Neural progenitor cell (in vitro differentiated cells): ENCODE results near the gene ANKS4B. TPM values are rescaled to one million over a fixed set of nuclear protein-coding genes. Genes with fewer than 3 reads are reported as not detected.

Experiments used
- DNase-seq: peaks from one replicate; pipeline ENCODE4 v3.0.0-alpha.2; 2016; ENCODE audit warnings: low spot score
- H2AFZ ChIP-seq: fragments of 200-600 bp; sonication (generic); replicated peaks from 2 replicates; pipeline ENCODE4 v1.6.1; 2016; ENCODE audit warnings: antibody characterized with exemption
- H3F3A ChIP-seq: fragments of 200-600 bp; sonication (generic); 2 replicates; pipeline ENCODE4 v1.6.1; 2016; ENCODE audit warnings: antibody characterized with exemption, low read depth
- H3K27ac ChIP-seq: fragments of 200-600 bp; sonication (generic); 2 replicates; pipeline ENCODE4 v1.5.1; 2016; ENCODE audit warnings: mild to moderate bottlenecking
- H3K27me3 ChIP-seq: fragments of 200-600 bp; sonication (generic); 2 replicates; pipeline ENCODE4 v1.6.1; 2016; ENCODE audit warnings: mild to moderate bottlenecking, moderate library complexity
- H3K36me3 ChIP-seq: fragments of 200-600 bp; sonication (generic); 2 replicates; pipeline ENCODE4 v1.5.1; 2016
- H3K4me1 ChIP-seq: fragments of 200-600 bp; sonication (generic); 2 replicates; pipeline ENCODE4 v1.6.1; 2016; ENCODE audit warnings: mixed run types
- H3K4me2 ChIP-seq: fragments of 200-600 bp; sonication (generic); 2 replicates; pipeline ENCODE4 v1.6.1; 2016
- H3K4me3 ChIP-seq: fragments of 200-600 bp; sonication (generic); 2 replicates; pipeline ENCODE4 v1.5.1; 2016
- H3K79me2 ChIP-seq: fragments of 200-600 bp; sonication (generic); 2 replicates; pipeline ENCODE4 v1.6.1; 2016; ENCODE audit warnings: low read depth
- H3K9ac ChIP-seq: fragments of 200-600 bp; sonication (generic); 2 replicates; pipeline ENCODE4 v1.6.1; 2016
- H3K9me3 ChIP-seq: fragments of 200-600 bp; sonication (generic); 2 replicates; pipeline ENCODE4 v1.5.1; 2016; ENCODE audit warnings: low read depth
- H4K20me1 ChIP-seq: fragments of 200-600 bp; sonication (generic); 2 replicates; pipeline ENCODE4 v1.6.1; 2016; ENCODE audit warnings: low read depth
- H3K27ac Mint-ChIP-seq: 3 replicates; pipeline ENCODE4 v1.8.0; 2021; ENCODE audit warnings: mixed read lengths
- H3K27me3 Mint-ChIP-seq: 2 replicates; pipeline ENCODE4 v1.8.0; 2022; ENCODE audit warnings: low read depth, mild to moderate bottlenecking, inconsistent platforms, moderate library complexity, mixed read lengths; ENCODE audit not compliant: insufficient read depth
- H3K36me3 Mint-ChIP-seq: 3 replicates; pipeline ENCODE4 v1.8.0; 2021; ENCODE audit warnings: mixed read lengths
- H3K4me1 Mint-ChIP-seq: 3 replicates; pipeline ENCODE4 v1.8.0; 2021; ENCODE audit warnings: mixed read lengths
- H3K4me3 Mint-ChIP-seq: 3 replicates; pipeline ENCODE4 v1.8.0; 2021; ENCODE audit warnings: mild to moderate bottlenecking, moderate library complexity, mixed read lengths
- H3K9me3 Mint-ChIP-seq: 3 replicates; pipeline ENCODE4 v1.8.0; 2020; ENCODE audit warnings: mixed read lengths
- EZH2 ChIP-seq: fragments of 200-600 bp; sonication (generic); IDR thresholded peaks from 2 replicates; pipeline ENCODE4 v1.6.1; 2017; ENCODE audit warnings: antibody characterized with exemption, mild to moderate bottlenecking, moderate library complexity
- EZH2phosphoT487 ChIP-seq: fragments of 200-600 bp; sonication (generic); IDR thresholded peaks from 2 replicates; pipeline ENCODE4 v1.6.1; 2017; ENCODE audit warnings: antibody characterized with exemption
- total RNA-seq: library from RNA; depleted of rRNA; stranded (reverse); fragments of >200 nt; gene quantifications from 2 replicates; pipeline ENCODE4 v1.2.3, GENCODE V29; 2015; ENCODE audit warnings: low replicate concordance
- TF ChIP-seq, protein P1 (sequence below): fragments of 200-600 bp; sonication (generic); IDR thresholded peaks from 2 replicates; pipeline ENCODE4 v1.5.1; 2017; ENCODE audit warnings: antibody characterized with exemption, mild to moderate bottlenecking

The ANKS4B gene
- total RNA-seq, 1 donor from 2014 or later: not detected

DNA sequence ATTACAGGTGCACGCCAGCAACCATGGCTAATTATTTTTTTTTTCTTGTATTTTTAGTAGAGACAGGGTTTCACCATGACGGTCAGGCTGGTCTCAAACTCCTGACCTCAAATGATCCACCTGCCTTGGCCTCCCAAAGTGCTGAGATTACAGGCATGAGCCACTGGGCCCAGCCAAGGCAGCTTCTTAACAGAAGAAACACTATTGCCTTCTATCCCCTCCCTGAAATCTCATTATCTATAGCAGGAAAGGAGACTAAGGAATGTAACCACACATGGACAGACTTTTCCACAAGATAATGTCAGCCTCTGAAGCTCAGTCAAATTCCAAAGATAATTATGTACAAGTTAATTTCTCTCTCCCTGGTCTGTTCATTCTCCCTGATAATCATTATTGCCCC lies 16.4 kb upstream of the ANKS4B start:
- TF ChIP-seq, protein P1, sequence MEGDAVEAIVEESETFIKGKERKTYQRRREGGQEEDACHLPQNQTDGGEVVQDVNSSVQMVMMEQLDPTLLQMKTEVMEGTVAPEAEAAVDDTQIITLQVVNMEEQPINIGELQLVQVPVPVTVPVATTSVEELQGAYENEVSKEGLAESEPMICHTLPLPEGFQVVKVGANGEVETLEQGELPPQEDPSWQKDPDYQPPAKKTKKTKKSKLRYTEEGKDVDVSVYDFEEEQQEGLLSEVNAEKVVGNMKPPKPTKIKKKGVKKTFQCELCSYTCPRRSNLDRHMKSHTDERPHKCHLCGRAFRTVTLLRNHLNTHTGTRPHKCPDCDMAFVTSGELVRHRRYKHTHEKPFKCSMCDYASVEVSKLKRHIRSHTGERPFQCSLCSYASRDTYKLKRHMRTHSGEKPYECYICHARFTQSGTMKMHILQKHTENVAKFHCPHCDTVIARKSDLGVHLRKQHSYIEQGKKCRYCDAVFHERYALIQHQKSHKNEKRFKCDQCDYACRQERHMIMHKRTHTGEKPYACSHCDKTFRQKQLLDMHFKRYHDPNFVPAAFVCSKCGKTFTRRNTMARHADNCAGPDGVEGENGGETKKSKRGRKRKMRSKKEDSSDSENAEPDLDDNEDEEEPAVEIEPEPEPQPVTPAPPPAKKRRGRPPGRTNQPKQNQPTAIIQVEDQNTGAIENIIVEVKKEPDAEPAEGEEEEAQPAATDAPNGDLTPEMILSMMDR: no peak
- TF ChIP-seq EZH2 (no peak), EZH2phosphoT487 (no peak)
- no peak overlapping the region for H2AFZ ChIP-seq
- H3K9ac ChIP-seq: no peak overlapping the region
- no peaks in the 10 kb centered on the region for H3K27me3 ChIP-seq
- Mint-ChIP-seq H3K4me3 (no peak overlapping the region), H3K9me3 (peaks cover 3% of the 10 kb centered on the region), H3K36me3 (no peaks in the 10 kb centered on the region), H3K27ac (no peak overlapping the region), H3K4me1 (peaks cover 6% of the 10 kb centered on the region), H3K27me3 (peaks cover 4% of the 10 kb centered on the region)
- no peaks in the 10 kb centered on the region for H3K79me2 ChIP-seq
- no peak overlapping the region for H3K27ac ChIP-seq
- no peak overlapping the region for H3K4me2 ChIP-seq
- H3K4me1 ChIP-seq: no peaks in the 10 kb centered on the region
- H4K20me1 ChIP-seq: no peaks in the 10 kb centered on the region
- H3K9me3 ChIP-seq: no peaks in the 10 kb centered on the region
- H3F3A ChIP-seq: no peaks in the 10 kb centered on the region
- H3K4me3 ChIP-seq: no peak overlapping the region
- H3K36me3 ChIP-seq: no peaks in the 10 kb centered on the region
- no peak for DNase-seq

DNA sequence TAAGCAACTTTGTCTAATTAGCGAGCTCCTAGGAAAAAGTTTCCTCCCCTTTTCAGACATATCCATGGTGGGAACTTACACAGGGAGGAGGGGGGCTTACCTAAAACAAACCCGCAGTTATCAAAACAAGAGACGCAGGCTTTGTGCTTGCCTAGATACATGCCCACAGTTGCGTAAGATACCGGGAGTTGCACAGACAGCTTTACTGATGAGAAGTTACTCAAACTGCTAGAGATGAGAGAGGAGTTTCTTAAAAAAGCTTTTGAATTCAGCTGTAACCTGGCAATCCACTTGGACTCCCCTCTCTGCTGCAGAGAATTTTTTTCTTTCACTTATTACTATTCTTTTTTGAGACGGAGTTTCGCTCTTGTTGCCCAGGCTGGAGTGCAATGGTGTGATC lies 15.3 kb upstream of the ANKS4B start:
- no peak overlapping the region for H3K4me3 ChIP-seq
- Mint-ChIP-seq H3K4me1 (peaks cover 14% of the 10 kb centered on the region), H3K27ac (no peak overlapping the region), H3K36me3 (no peaks in the 10 kb centered on the region), H3K9me3 (peaks cover 3% of the 10 kb centered on the region), H3K4me3 (no peak overlapping the region), H3K27me3 (peaks cover 4% of the 10 kb centered on the region)
- no peak for DNase-seq
- H3K36me3 ChIP-seq: no peaks in the 10 kb centered on the region
- H3K4me2 ChIP-seq: no peak overlapping the region
- H4K20me1 ChIP-seq: no peaks in the 10 kb centered on the region
- no peak overlapping the region for H2AFZ ChIP-seq
- H3F3A ChIP-seq: peaks cover 8% of the 10 kb centered on the region
- peaks cover 6% of the 10 kb centered on the region for H3K4me1 ChIP-seq
- no peaks in the 10 kb centered on the region for H3K27me3 ChIP-seq
- no peaks in the 10 kb centered on the region for H3K79me2 ChIP-seq
- no peak overlapping the region for H3K9ac ChIP-seq
- TF ChIP-seq, protein P1: no peak
- TF ChIP-seq EZH2 (no peak), EZH2phosphoT487 (no peak)
- H3K9me3 ChIP-seq: no peaks in the 10 kb centered on the region
- no peak overlapping the region for H3K27ac ChIP-seq

DNA sequence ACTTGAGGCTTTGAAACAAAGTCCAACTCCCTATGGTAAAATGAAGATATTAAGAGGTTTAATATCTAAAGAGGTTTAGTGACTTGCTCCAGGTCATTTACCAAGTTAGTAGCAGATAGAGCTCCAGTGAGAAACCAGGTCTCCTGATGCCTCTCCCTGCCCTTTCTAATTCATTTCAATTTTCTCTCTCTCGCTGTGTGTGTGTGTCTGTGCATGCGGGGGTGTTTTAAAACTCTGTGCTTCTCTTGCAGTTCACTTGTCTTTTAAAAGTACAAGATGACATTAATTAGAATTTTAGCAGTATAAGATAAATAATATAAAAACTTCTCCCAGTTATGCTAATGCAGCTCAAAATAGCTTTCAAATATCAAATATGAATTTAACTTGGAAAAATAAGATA lies 13.9 kb upstream of the ANKS4B start:
- Mint-ChIP-seq H3K4me3 (no peak overlapping the region), H3K4me1 (peaks cover 14% of the 10 kb centered on the region), H3K27me3 (peaks cover 2% of the 10 kb centered on the region), H3K36me3 (no peaks in the 10 kb centered on the region), H3K27ac (no peak overlapping the region), H3K9me3 (peaks cover 3% of the 10 kb centered on the region)
- DNase-seq: no peak
- H3K27me3 ChIP-seq: no peaks in the 10 kb centered on the region
- no peaks in the 10 kb centered on the region for H3K9me3 ChIP-seq
- peaks cover 8% of the 10 kb centered on the region for H3F3A ChIP-seq
- H3K4me3 ChIP-seq: no peak overlapping the region
- H3K36me3 ChIP-seq: no peaks in the 10 kb centered on the region
- no peaks in the 10 kb centered on the region for H3K79me2 ChIP-seq
- no peak overlapping the region for H2AFZ ChIP-seq
- peaks cover 7% of the 10 kb centered on the region for H3K4me1 ChIP-seq
- H3K27ac ChIP-seq: no peak overlapping the region
- TF ChIP-seq EZH2: no peak
- TF ChIP-seq, protein P1: no peak
- TF ChIP-seq EZH2phosphoT487: no peak
- H3K9ac ChIP-seq: no peak overlapping the region
- no peaks in the 10 kb centered on the region for H4K20me1 ChIP-seq
- no peak overlapping the region for H3K4me2 ChIP-seq
